ENCODE data around the gene SLC44A2.
A peak's percentile ranks its signal among the peaks of the same experiment; 100 is the strongest.

Gene SLC44A2

GRCh38 chr19:10604460-10604980 is 20.8 kb upstream of the SLC44A2 start:
- CTCF ChIA-PET: interaction anchor here (0.9 to 3.4 kb wide), 6 partner anchors 7 to 95 kb away, joined by 3 to 21 read pairs (median 5); no protein-coding TSS in a partner anchor
- H3K4me3 ChIP-seq (ENCODE audit: low read depth, low read length): no peak overlapping the region; the same call in 1 of the 2 replicates
- POLR2A ChIA-PET: no interaction called here

GRCh38 chr19:10611907-10612306 is 13.4 kb upstream of the SLC44A2 start:
- H3K4me3 ChIP-seq (ENCODE audit: low read depth, low read length): no peak overlapping the region
- no peak for TF ChIP-seq CTCF (IDR thresholded peaks at IDR 0.05; ENCODE audit: insufficient read depth, low read length, missing control alignments)
- CTCF ChIA-PET: interaction anchor here (0.8 to 3.5 kb wide), 7 partner anchors 8 to 208 kb away, joined by 3 to 18 read pairs (median 4); partner anchors contain the start of genes CDC37 and SLC44A2
- POLR2A ChIA-PET: interaction anchor here (1.4 kb wide), 1 partner anchor 9 kb away, joined by 4 read pairs; no protein-coding TSS in a partner anchor
- no peak for DNase-seq (ENCODE audit: low read depth, low spot score)

More at GRCh38 chr19:10604460-10604980, 20.8 kb upstream of the SLC44A2 start:
- no peak for DNase-seq (ENCODE audit: low read depth, low spot score)
- no peak for TF ChIP-seq CTCF (IDR thresholded peaks at IDR 0.05; ENCODE audit: insufficient read depth, low read length, missing control alignments)

- DNase-seq (ENCODE audit: low read depth, low spot score): no peak
- ChIA-PET CTCF (interaction anchor here (1.3 to 3.5 kb wide), 5 partner anchors 12 to 209 kb away, joined by 3 to 18 read pairs (median 5); partner anchors contain the start of genes CDC37 and SLC44A2), POLR2A (no interaction called here)
- TF ChIP-seq CTCF (IDR thresholded peaks at IDR 0.05; ENCODE audit: insufficient read depth, low read length, missing control alignments): no peak
- H3K4me3 ChIP-seq (ENCODE audit: low read depth, low read length): no peak overlapping the region
These were observed 12.7 kb upstream of the SLC44A2 start for GRCh38 chr19:10612499-10613119.

GRCh38 chr19:10615429-10616023 is 9.8 kb upstream of the SLC44A2 start:
- ChIA-PET POLR2A (no interaction called here), CTCF (interaction anchor here (1.1 to 1.7 kb wide), 2 partner anchors 12 to 42 kb away, joined by 3 to 6 read pairs; no protein-coding TSS in a partner anchor)
- no peak for DNase-seq (ENCODE audit: low read depth, low spot score)
- TF ChIP-seq CTCF (IDR thresholded peaks at IDR 0.05; ENCODE audit: insufficient read depth, low read length, missing control alignments): no peak
- no peak overlapping the region for H3K4me3 ChIP-seq (ENCODE audit: low read depth, low read length)

GRCh38 chr19:10617409-10618121 is 7.8 kb upstream of the SLC44A2 start:
- peak; percentile 79 for DNase-seq (ENCODE audit: low read depth, low spot score)
- no peak for TF ChIP-seq CTCF (IDR thresholded peaks at IDR 0.05; ENCODE audit: insufficient read depth, low read length, missing control alignments)
- POLR2A ChIA-PET: no interaction called here
- CTCF ChIA-PET: interaction anchor here (1.4 to 4.8 kb wide), 3 partner anchors 27 to 45 kb away, joined by 3 to 41 read pairs (median 4); no protein-coding TSS in a partner anchor
- H3K4me3 ChIP-seq (ENCODE audit: low read depth, low read length): no peak overlapping the region
